B cell (primary cell): ENCODE data around the gene COL19A1. TPM values are rescaled to one million over a fixed set of nuclear protein-coding genes. Genes with fewer than 3 reads are reported as not detected.

Experiments used
- ATAC-seq: fragments of 200-7000 bp; cut with Tn5 transposase; one replicate; pipeline ENCODE4 v1.10.0; 2021; ENCODE audit warnings: low read depth, mild to moderate bottlenecking, moderate number of reproducible peaks, moderate library complexity
- CTCF ChIA-PET: fragments of 350-600 bp; sonication (Branson Sonifier 250); formaldehyde crosslinking; loops from one replicate; lab custom pipeline; 2021; ENCODE audit warnings: antibody characterized with exemption, inconsistent platforms; lab: Charles Lee
- POLR2A ChIA-PET: fragments of 350-600 bp; sonication (Branson Sonifier 250); formaldehyde crosslinking; loops from one replicate; lab custom pipeline; 2021; ENCODE audit warnings: antibody characterized with exemption; lab: Charles Lee
- DNase-seq: peaks from one replicate; pipeline ENCODE4 v3.0.0; 2013
- H2AFZ ChIP-seq: 2 replicates; pipeline ENCODE4 v1.6.1; 2012; ENCODE audit warnings: mild to moderate bottlenecking, low read depth, low read length; ENCODE audit not compliant: insufficient read depth, poor library complexity, severe bottlenecking
- H3K27ac ChIP-seq, 2 donors: 1 replicate in 1 of 2; 2 replicates in 1 of 2; pipeline ENCODE4 v1.5.1; 2012 to 2013; ENCODE audit warnings: low read length in 2 of 2, mild to moderate bottlenecking in 2 of 2, moderate library complexity in 1 of 2
- H3K27me3 ChIP-seq, 4 experiments: fragments of 200-600 bp in 1 of 4; sonication (generic) in 1 of 4; replicated peaks in 1 of 4; 1 replicate in 2 of 4; 2 replicates in 2 of 4; pipeline versions ENCODE4 v1.6.1 to v1.7.0; 2013 to 2016; ENCODE audit warnings: low read length in 3 of 4, mild to moderate bottlenecking in 2 of 4, mixed read lengths in 1 of 4, moderate library complexity in 1 of 4; ENCODE audit not compliant: insufficient read depth in 4 of 4, control insufficient read depth in 3 of 4; ENCODE audit errors: control extremely low read depth in 1 of 4
- H3K36me3 ChIP-seq, 2 experiments: replicated peaks in 1 of 2; 1 replicate in 1 of 2; 2 replicates in 1 of 2; pipeline versions ENCODE4 v1.6.1 to v1.7.1; 2013; ENCODE audit warnings: low read length in 1 of 2; ENCODE audit not compliant: insufficient read depth in 2 of 2, control insufficient read depth in 1 of 2; ENCODE audit errors: control extremely low read depth in 1 of 2, extremely low read depth in 1 of 2
- H3K4me1 ChIP-seq, 2 donors: fragments of 200-600 bp in 1 of 2; sonication (generic) in 1 of 2; 1 replicate in 1 of 2; 2 replicates in 1 of 2; pipeline versions ENCODE4 v1.5.1 to v1.6.1; 2013 to 2017; ENCODE audit warnings: low read length in 2 of 2; ENCODE audit not compliant: control insufficient read depth in 2 of 2, insufficient read depth in 2 of 2
- H3K4me2 ChIP-seq: replicated peaks from 2 replicates; pipeline ENCODE3; 2012; ENCODE audit warnings: mild to moderate bottlenecking, low read depth, low read length; ENCODE audit not compliant: poor library complexity, severe bottlenecking
- H3K4me3 ChIP-seq, 5 experiments: fragments of 200-600 bp in 1 of 5; sonication (generic) in 1 of 5; 1 replicate in 3 of 5; 2 replicates in 2 of 5; pipeline versions ENCODE4 v1.5.1 to v1.7.0; 2011 to 2016; ENCODE audit warnings: low read length in 4 of 5, mild to moderate bottlenecking in 4 of 5, low read depth in 2 of 5, control low read depth in 1 of 5, moderate library complexity in 1 of 5; ENCODE audit not compliant: insufficient read depth in 1 of 5; ENCODE audit errors: control extremely low read depth in 1 of 5, extremely low read depth in 1 of 5
- H3K79me2 ChIP-seq: fragments of 200-600 bp; sonication (generic); one replicate; pipeline ENCODE4 v1.6.0; 2016; ENCODE audit warnings: low read length; ENCODE audit not compliant: control insufficient read depth, insufficient read depth
- H3K9ac ChIP-seq: fragments of 200-600 bp; sonication (generic); 2 replicates; pipeline ENCODE4 v1.6.1; 2017; ENCODE audit warnings: mild to moderate bottlenecking, low read length, moderate library complexity
- H3K9me3 ChIP-seq, 3 donors: one replicate each; pipeline versions ENCODE4 v1.6.1 to v1.7.1; 2013; ENCODE audit warnings: low read length in 2 of 3; ENCODE audit not compliant: control insufficient read depth in 2 of 3, insufficient read depth in 1 of 3; ENCODE audit errors: control extremely low read depth in 1 of 3
- H4K20me1 ChIP-seq: 2 replicates; pipeline ENCODE4 v1.6.0; 2012; ENCODE audit warnings: mild to moderate bottlenecking, low read length; ENCODE audit not compliant: insufficient read depth, control insufficient read depth, poor library complexity, severe bottlenecking
- H3K27ac Mint-ChIP-seq: one replicate; pipeline ENCODE4 v1.8.0; 2021; ENCODE audit warnings: mixed read lengths
- H3K27me3 Mint-ChIP-seq: one replicate; pipeline ENCODE4 v1.8.0; 2021; ENCODE audit warnings: mixed read lengths
- H3K4me1 Mint-ChIP-seq: one replicate; pipeline ENCODE4 v1.8.0; 2021; ENCODE audit warnings: mixed read lengths
- H3K4me3 Mint-ChIP-seq: one replicate; pipeline ENCODE4 v1.8.0; 2021; ENCODE audit warnings: mixed read lengths
- H3K9me3 Mint-ChIP-seq: one replicate; pipeline ENCODE4 v1.8.0; 2022; ENCODE audit warnings: mixed read lengths; ENCODE audit not compliant: insufficient read depth
- CTCF ChIP-seq: fragments of 200-600 bp; IDR thresholded peaks from one replicate; pipeline ENCODE4 v1.8.0; 2022; ENCODE audit warnings: antibody characterized with exemption, mild to moderate bottlenecking
- EZH2 ChIP-seq: IDR thresholded peaks from 2 replicates; pipeline ENCODE4 v1.6.1; 2012; ENCODE audit warnings: borderline replicate concordance, low read depth, mild to moderate bottlenecking, moderate library complexity, low read length; ENCODE audit not compliant: insufficient read depth, poor library complexity, severe bottlenecking
- WGBS: methylation state at CpG from one replicate; pipeline ENCODE4 v1.1.5; 2013; ENCODE audit warnings: missing lambda C conversion rate; ENCODE audit not compliant: insufficient coverage; 5-methylcytosine and 5-hydroxymethylcytosine counted together
- intact Hi-C: fragments of 100-400 bp; cut with micrococcal nuclease; formaldehyde crosslinking; loops from one replicate; pipeline ENCODE4 v1.10.0; 2022
- polyA plus RNA-seq: library from polyadenylated mRNA; depleted of rRNA; stranded (reverse); fragments of >200 nt; gene quantifications from 2 replicates; pipeline ENCODE4 v1.2.3, GENCODE V29; 2012
- total RNA-seq, 2 donors: library from RNA; stranded (reverse); fragments of 120-200 nt in 1 of 2; gene quantifications; 1 replicate in 1 of 2; 2 replicates in 1 of 2; pipeline versions ENCODE4 v1.2.3 to v1.2.4, GENCODE V29; 2013 to 2022

The COL19A1 gene
- total and polyA plus RNA-seq, 2 donors (not counting 1 experiment from before 2014, with no cell fraction given), result 14.6 to 61.4 TPM

- Histone ChIP-seq H3K4me2 (peak overlapping the region; percentile 77), H3K79me2 (peaks cover 81% of the 10 kb centered on the region), H3K27ac (peak overlapping the region in 1 of 2 donors; percentile 91), H3K4me1 (peaks cover 20 to 33% of the 10 kb centered on the region in 2 donors), H3K9ac (peak overlapping the region; percentile 33), H3K9me3 (peaks cover 3 to 6% (median 4%) of the 10 kb centered on the region in 3 donors), H4K20me1 (no peaks in the 10 kb centered on the region), H3K36me3 (peaks cover 5 to 8% of the 10 kb centered on the region in 2 experiments), H3K27me3 (no peaks in the 10 kb centered on the region), H3K4me3 (peak overlapping the region in 1 of 5 experiments; percentile 31), H2AFZ (no peak overlapping the region)
- H3K4me1 Mint-ChIP-seq, result peaks cover 47% of the 10 kb centered on the region
- ATAC-seq (no peak), DNase-seq (no peak)
- no peaks in the 10 kb centered on the region for H3K27me3 Mint-ChIP-seq
- TF ChIP-seq CTCF, result no peak
- TF ChIP-seq EZH2, result no peak
- ChIA-PET POLR2A (interaction anchor here (5.5 kb wide), 1 partner anchor 67 kb away, joined by 38 read pairs; the partner anchor contains the start of gene LMBRD1), CTCF (interaction anchor here (1.0 to 1.3 kb wide), 4 partner anchors 133 to 245 kb away, joined by 3 to 4 read pairs (median 3); no protein-coding TSS in a partner anchor)
- peak overlapping the region; percentile 43 for H3K4me3 Mint-ChIP-seq
- WGBS, result no CpG with 5 or more reads among the region's 2 CpGs
- no peak overlapping the region for H3K27ac Mint-ChIP-seq
- intact Hi-C loops, result loop anchor here (10.0 kb wide), 2 partner anchors 129 to 551 kb away; partner anchors contain the start of gene FAM135A
- no peaks in the 10 kb centered on the region for H3K9me3 Mint-ChIP-seq
Observed at GRCh38 chr6:69863766-69864165, 2.6 kb upstream of the COL19A1 start.

GRCh38 chr6:69865126-69865525, 1.2 kb upstream of the COL19A1 start:
- TF ChIP-seq EZH2, result no peak
- no peak for TF ChIP-seq CTCF
- Histone ChIP-seq H4K20me1 (no peaks in the 10 kb centered on the region), H3K36me3 (no peaks in the 10 kb centered on the region), H3K4me3 (peak overlapping the region in 4 of 5 experiments; percentile 16 to 79 (median 53)), H3K4me2 (peak overlapping the region; percentile 77), H3K79me2 (peaks cover 82% of the 10 kb centered on the region), H2AFZ (peak overlapping the region; percentile 19), H3K9me3 (peaks cover 0 to under 1% (median under 1%) of the 10 kb centered on the region in 3 donors), H3K27me3 (no peaks in the 10 kb centered on the region), H3K4me1 (peaks cover 31 to 47% of the 10 kb centered on the region in 2 donors), H3K27ac (peak overlapping the region; percentile 91 to 96), H3K9ac (peak overlapping the region; percentile 90)
- DNase-seq (no peak), ATAC-seq (no peak)
- H3K4me3 Mint-ChIP-seq, result peak overlapping the region; percentile 72
- intact Hi-C loops, result loop anchor here (5.0 to 10.0 kb wide), 4 partner anchors 67 to 550 kb away; partner anchors contain the start of gene FAM135A
- ChIA-PET POLR2A (interaction anchor here (3.1 to 5.5 kb wide), 2 partner anchors 16 to 68 kb away, joined by 38 read pairs; partner anchors contain the start of gene LMBRD1), CTCF (interaction anchor here (1.0 to 4.2 kb wide), 9 partner anchors 8 to 242 kb away, joined by 3 to 66 read pairs (median 9); partner anchors contain the start of gene LMBRD1)
- no peaks in the 10 kb centered on the region for H3K27me3 Mint-ChIP-seq
- no peaks in the 10 kb centered on the region for H3K9me3 Mint-ChIP-seq
- peaks cover 59% of the 10 kb centered on the region for H3K4me1 Mint-ChIP-seq
- H3K27ac Mint-ChIP-seq, result peak overlapping the region; percentile 69
- WGBS, result no CpG with 5 or more reads among the region's 2 CpGs
